NCI-H526 (cell line): ENCODE results near the gene PARP9.

ENCODE experiments used
- DNase-seq, 2 experiments: peaks; one replicate each; lab custom pipeline; 2025; lab: John Stamatoyannopoulos, UW

PARP9 gene

DNA sequence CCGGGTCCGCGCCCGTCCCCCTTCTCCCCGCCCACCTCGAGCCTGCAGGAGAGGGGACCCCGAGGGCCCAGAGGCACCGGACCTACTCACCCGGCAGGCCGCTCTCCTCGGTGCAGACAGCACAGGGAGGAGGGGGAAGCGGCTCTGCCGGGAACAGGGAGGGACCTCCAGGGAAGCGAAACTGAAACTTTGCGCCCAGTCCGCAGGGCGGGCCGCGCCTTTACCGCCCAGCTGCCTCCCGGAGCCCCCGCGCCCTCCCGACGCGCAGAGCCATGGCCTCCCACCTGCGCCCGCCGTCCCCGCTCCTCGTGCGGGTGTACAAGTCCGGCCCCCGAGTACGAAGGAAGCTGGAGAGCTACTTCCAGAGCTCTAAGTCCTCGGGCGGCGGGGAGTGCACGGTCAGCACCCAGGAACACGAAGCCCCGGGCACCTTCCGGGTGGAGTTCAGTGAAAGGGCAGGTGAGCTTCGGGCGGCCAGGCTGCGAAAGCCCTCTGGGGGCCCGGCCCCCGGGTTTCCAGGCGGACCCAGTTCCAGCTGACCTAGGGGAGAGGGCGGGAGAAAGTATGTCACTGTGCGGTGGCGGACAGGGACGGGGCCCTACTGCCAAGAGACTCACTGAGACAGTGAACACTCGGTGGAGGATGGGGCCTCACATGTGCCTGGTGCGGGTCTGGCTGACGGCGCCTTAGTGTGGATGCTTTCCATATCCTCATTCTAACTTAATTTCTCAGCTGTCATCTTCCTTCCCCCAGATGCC is at the start of gene PARP9, which contains the start of gene DTX3L:
PARP9 (minus strand) TSS at position 146 of the 758 bp plus-strand sequence. CDS start 4,680 bp downstream, outside the sequence.
DTX3L (plus strand) TSS at position 184 of the 758 bp plus-strand sequence; CDS start at position 273, 89 bp downstream.
- peak; percentile 86 to 94 for DNase-seq

DNA sequence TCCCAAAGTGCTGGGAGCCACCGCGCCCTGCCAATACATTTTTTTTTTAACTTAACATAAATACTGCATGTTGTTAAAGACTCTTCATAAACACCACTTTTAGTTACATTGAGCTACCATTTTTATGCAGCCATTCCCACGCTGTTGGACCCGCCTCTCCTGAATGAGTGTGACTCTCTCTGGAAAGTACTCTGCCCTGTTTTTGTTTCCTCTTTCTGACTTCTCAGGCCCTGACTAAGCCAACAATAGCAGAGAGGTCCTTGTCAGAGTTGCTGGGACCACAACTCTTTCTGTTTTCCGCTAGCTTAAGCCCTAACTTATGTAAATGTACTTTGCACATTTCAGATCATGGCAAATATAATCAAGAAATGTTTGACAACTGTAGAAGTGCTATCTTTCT is 48.6 kb upstream of the PARP9 start:
- no peak for DNase-seq

DNA sequence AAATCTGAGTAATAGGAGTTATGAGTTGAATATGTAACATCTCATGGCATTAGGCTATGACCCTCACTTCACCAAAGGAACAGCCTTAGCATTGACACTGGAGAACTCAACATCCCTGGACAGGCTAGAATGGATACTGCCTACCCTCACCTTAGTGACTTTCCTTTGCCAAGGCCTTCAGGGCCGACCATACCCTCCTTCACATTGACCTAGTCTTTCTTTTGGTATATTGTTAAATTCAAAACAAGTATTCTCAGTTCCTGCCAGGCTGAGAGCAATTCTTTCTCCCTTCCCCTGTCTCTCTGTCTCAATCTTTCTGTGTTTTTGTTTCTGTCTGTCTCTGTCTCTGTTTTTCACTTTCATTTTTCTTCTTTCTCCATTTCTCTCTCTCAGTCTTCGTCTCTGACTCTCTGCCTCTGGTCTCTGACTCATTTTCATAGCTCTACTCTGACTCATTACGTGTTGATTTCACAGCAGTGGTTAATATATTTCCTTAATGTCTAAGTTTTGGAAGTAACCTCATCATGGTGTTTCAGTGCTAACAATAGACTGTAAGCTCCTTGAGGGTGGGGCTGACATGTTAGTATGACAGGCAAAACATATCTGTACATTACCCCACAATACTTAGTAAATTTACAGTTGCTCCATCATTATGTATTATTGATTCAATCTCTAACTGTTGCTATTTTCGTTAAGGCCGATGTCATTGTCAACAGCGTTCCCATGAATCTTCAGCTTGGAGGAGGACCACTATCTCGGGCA is 45.9 kb upstream of the PARP9 start:
- no peak for DNase-seq

DNA sequence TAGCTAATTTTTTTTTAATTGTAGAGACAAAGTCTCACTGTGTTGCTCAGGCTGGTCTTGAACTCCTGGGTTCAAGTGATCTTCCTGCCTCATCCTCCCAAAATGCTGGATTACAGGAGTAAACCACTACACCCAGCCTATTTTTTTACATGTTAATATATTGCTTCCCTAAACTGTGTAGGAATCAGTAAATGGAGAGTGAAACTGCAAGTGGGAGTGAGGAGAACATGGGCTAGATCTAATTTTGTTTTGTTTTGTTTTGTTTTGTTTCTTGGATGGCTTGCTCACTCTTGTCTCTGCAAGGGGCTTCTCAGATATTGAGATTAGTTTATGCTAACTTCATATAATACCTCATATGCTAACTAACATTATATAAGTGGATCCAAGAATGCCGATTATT is 44.8 kb upstream of the PARP9 start:
- DNase-seq = no peak

DNA sequence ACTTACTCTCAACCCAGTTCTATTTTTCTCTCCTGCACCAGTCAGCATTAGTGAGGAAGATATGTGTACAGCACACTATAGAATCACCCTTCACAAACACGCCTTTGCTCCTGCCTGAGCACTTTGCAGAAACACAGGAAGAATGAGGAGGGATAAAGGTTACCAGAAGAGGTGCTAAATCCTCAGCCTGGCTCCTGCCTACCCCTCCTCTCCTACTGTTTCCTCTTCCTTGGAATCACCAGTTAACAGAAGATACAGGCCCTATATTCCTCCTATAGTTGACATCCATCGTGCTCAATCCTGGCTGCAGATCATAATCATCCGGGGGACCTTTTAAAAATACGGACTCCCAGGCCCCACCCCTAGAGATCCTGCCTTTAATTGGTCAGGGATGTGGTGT is 42.2 kb upstream of the PARP9 start:
- no peak for DNase-seq

DNA sequence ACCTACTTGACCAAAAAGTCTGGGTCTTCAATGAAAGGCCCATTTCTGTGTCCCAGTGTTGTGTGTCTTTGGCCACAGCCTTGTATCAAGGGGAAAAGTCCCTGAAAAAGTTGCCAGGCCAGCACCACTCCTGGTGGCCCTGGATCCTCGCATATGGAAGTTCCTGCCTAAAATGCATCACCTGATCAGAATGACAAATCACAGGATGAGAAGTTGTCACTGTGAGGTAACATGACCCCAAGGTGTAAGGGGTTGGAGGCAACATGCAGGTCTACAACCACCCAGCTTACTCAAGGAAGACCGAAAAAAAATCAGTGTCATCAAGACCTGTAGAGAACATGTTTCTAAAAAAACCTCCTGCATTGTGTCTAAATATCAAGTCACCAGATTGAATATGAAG is 39.0 kb upstream of the PARP9 start:
- no peak for DNase-seq

DNA sequence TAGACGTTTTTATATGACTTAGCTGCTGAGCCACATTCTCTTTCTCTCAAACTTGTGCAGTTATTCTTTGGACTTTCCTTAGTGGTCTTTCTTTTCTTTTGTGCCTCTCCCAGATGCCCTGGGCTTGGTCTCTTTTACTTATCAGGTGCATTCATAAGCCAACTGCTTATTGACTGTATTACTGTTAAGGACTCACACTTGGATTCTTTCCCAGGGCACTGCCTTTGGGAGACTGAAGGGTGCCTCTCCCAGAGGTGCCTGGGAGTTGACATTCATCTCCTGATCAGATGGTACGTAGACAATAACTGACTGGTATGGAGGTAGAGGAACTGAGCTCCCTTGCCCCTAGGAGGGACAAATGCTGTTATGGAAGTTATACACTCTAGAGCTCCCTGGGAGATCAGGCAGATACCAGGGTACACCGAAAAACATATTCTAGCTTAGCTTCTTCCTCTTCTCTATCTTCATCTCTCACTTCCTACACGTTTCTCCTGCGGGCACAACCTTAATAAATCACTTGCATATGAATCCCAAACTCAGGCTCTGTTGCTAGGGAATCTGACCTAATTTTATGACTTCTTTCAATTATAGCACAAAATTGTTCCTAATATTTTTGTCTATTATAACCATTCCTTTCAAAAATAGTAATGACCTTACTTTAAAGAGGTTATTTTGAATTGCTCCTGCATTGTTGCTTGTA is 38.1 kb upstream of the PARP9 start:
- DNase-seq = no peak

DNA sequence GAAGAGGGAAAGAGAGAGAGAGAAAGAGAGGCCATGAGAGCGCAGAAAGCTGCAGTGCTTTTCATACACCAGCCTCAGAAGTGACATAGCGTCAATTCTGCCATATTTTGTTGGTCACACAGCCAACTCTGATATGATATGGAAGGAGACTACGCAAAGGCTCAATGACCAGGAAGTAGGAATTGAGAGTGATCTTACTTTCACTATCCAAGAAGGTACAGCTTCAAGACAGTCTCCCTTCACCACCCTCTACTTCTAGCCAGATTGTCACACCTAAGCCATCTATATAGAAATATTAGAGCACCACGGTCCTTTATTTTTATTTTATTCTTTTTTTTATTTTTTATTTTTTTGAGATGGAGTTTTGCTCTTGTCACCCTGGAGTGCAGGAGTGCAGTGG is 34.5 kb upstream of the PARP9 start:
- no peak for DNase-seq

DNA sequence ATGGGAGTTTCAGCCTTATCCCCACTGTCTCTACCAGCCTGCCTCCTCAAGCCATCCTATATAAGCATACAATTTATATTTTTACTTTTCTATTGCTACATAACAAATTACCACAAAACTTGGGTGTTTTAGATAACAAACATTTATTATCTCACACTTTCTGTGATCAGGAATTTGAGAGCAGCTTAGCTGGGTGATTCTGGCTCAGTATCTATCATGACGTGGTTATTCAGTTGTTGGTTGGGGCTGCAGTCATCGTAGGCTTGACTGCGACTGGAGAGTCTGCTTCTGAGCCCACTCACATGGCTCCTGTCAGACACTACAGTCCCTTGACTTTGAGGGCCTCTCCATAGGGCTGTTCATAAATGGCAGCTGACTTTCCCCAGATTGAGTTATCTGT is 34.1 kb upstream of the PARP9 start:
- no peak for DNase-seq

DNA sequence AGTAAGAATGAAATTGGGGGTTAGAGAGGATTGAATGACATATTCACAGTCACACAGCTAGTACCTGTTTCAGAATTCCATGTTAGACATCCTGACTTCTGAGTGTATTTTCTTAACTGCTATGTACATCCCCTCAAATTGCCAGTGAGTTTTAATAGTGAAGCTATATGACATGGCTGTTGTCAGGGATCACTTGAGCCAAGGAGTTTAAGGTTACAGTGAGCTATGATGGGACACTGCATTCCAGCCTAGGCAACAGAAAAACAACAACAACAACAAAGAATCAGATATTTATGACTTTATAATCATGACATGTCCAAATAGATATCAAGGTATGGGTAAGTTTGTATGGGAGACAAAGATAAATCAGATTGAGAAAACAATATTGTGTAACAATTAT is 29.9 kb upstream of the PARP9 start:
- no peak for DNase-seq

DNA sequence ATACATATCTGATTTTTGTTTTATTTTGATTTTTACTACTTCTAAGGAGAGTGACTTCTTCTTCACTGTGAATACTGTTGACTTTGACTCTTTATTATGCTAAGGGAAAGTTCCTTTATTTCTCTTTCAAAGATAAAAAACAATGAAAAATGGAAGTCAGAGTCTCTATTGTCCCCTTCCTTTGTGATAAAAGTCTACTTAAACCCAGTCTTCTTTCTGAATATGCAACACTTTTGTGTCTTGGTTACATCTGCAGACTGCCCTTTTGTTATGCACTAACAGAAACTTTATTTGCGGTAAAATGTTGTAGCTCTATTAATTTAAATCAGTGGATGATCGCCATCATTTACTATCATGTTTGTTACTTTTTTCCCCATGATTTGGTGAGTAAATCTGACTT is 26.5 kb upstream of the PARP9 start:
- no peak for DNase-seq

DNA sequence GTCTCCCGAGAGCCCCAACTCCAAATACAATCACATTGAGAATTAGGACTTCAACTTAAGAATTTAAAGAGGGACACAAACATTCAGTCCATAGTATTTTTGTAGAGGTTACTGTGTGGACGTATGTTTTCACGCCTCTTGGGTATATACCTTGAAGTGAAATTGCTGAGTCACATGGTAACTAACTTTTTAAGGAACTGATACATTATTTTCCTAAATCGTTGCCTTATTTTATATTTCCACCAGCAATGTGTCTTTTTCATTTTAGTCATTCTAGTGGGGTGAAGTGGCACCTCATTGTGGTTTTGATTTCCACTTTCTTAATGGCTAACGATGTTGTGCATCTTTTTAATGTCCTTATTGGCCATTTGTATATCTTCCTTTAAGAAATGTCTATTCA is 25.2 kb upstream of the PARP9 start:
- no peak for DNase-seq

DNA sequence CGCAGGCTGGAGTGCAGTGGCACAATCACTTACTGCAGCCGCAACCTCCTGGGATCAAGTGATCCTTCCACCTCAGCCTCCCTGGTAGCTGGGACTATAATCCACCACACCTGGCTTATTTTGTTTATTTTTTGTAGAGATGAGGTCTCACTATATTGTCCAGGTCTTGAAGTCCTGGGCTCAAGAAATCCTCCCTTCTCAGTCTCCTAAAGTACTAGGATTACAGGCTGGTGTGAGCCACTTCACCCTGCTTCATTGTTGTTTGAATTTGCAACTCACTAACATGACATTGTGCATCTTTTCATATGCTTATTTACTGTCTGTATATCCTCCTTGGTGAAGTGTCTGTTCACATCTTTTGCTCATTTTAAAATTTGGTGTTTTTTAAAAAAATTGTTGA is 23.5 kb upstream of the PARP9 start:
- DNase-seq = no peak

DNA sequence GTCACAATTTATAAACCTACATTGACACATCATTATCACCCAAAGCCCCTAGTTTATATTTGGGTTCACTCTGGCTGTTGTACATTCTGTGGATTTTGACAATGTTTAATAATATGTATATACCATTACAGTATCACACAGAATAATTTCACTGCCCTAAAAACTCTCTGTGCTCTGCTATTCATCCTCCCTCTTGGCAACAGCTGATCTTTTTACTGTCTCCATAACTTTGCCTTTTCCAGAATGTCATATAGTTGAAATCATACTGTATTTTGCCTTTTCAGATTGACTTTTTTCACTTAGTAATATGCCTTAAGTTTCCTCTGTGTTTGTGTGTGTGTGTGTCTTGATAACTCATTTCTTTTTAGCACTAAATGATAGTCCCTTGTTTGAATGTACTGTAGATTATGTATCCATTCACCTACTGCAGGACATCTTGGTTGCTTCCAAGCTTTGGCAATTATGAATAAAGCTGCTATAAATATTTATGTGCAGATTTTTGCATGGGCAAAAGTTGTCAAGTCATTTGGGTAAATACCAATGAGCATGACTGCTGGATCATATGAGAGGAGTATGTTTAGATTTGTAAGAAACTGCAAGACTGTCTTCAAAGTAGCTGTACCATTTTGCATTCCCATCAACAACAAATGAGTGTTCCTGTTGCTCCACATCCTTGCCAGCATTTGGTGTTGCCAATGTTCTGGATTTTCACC is 22.8 kb upstream of the PARP9 start:
- no peak for DNase-seq

DNA sequence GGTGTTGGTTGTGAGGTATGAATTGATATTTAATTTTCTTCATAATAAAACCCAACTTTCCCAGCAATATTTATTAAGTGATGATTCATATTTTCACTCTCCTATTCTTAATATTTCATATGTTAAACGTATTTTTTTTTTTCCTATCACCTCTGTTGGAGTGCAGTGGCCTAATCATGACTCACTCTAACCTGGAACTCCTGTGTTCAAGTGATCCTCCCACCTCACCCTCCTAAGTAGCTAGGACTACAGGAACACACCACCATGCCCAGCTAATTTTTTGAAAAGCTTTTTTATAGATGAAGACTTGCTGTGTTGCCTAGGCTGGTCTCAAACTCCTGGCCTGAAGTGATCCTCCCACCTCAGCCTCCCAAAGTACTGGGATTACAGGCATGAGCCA is 22.0 kb upstream of the PARP9 start:
- no peak for DNase-seq

DNA sequence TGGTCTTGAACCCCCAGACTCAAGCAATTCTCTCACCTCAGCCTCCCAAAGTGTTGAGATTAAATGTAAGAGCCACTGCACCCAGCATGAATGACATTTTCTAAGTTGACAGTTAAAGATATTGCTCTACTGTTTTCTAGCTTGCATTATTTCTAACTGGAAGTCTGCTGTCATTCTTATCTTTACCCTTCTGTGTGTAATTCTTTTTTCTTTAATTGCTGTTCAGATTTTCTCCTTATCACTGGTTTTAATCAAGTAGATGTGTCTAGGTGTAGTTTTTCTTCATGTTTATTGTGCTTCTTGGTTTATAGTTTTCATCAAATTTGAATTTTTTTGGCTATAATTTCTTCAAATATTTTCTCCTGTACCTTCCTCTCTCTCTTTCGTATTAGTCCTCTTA is 18.3 kb upstream of the PARP9 start:
- DNase-seq = no peak

DNA sequence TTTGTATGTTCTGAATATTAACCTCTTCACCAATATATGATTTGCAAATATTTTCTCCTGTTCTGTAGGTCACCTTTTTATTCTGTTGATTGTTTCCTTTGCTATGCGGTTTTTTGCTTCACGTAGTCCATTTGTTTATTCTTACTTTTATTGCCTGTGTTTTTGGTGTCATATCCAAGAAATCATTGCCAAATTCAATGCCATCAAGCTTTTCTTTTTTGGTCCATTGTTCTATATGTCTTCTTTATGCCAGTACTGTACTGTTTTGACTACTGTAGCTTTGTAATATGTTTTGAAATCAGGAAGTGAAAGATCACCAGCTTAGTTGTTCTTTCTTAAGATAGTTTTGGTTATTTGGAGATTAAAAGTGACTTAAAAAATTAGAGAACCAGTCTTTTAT is 17.5 kb upstream of the PARP9 start:
- no peak for DNase-seq

DNA sequence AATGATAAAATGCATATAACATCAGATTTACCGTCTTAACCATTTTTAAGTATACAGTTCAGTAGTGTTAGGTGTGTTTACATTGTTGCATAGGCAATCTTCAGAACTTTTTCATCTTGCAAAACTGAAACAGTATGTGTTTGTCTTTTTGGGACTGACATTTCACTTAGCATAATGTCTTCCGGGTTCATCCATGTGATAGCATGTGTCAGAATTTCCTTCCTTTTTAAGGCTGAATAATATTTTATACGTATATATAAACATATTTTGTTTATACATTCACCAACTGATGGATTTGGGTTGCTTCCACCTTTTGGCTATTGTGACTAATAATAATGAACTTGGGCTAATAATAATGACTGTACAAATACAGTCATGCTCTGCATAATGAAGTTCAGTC is 16.4 kb upstream of the PARP9 start:
- no peak for DNase-seq

DNA sequence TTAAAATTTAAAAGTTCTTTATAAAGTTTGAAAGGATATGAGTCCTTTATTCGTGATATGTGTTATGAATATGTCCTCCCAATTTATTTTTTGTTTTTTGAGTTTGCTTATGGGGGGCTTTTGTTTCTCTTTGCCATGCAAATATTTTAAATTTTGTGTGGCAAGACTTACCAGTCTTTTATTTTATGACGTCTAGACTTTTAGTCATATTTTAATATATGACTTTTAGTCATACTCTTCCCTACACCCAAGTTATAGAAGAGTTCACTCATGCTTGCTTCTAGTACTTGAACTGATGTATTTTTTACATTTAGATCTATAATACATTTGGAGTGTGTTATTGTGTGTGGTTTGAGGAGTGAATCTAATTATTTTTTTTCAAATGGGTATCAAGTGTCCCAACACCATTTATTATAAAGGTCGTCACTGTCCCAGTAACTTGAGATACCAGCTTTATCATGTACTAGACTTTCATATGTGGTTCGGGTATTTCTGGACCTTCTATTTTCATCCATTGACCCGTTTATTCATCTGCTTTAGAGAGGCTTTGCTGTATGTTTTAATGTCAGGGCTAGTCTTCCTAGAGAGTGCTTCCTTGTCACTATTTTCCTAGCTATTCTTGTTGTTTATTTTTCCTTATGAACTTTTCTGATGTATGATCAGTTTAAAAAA is 14.1 kb upstream of the PARP9 start:
- DNase-seq = no peak

DNA sequence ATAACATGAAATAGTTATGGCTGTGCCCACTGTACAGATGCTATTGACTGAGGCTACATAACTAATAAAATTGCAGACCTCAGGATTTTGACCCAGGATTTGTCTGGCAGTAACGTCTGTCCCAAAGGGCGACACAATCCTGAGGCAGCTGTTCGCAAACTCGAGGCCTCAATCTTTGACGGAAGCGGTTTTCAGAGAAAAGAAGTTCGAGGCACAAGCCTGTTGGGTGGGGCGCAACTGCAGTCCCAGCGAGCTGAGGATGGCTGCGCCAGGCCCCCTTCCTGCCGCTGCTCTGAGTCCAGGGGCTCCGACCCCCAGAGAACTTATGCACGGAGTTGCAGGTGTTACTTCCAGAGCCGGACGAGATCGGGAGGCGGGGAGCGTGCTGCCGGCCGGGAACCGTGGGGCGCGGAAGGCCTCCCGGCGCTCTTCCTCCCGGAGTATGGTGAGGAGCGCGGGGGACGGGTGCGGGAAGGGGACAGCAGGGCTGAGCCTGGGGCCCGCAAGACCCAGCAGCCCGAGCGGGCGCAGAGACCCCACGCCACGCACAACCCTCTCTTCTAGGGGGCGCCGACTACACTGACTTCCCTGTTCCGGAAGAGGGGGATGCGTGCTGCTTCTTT is 13.4 kb upstream of the PARP9 start, which contains the start of gene PARP15:
PARP15 (plus strand) TSS at position 242 of the 623 bp plus-strand sequence; CDS start at position 260, 18 bp downstream.
- no peak for DNase-seq
